ENCODE results near the gene TMEM14A.

GRCh38 chr6:52734072-52734471, 63.2 kb downstream of the TMEM14A start:
- TF ChIP-seq CTCF (optimal IDR thresholded peaks at IDR 0.05 in 1 of 3, IDR thresholded peaks at IDR 0.05 in 1 of 3, conservative IDR thresholded peaks at IDR 0.05 in 1 of 3; ENCODE audit: extremely low read depth in 1 of 3, insufficient read depth in 2 of 3, low read length in 3 of 3) = no peak
- no peak for TF ChIP-seq EZH2 (IDR thresholded peaks at IDR 0.05; ENCODE audit: low read length)

Measured in keratinocyte (primary cell).